HepG2 (cell line): Measurements from ENCODE around the gene RPS23. TPM values are rescaled to one million over a fixed set of nuclear protein-coding genes. Genes with fewer than 3 reads are reported as not detected.

Experiments
- ATAC-seq: fragments of 200-7000 bp; cut with Tn5 transposase; 3 replicates; pipeline ENCODE4 v1.9.1; 2020; ENCODE audit warnings: mild to moderate bottlenecking, moderate library complexity
- BruUV-seq: library from RNA; stranded (reverse); fragments of 400-500 nt; replicated peaks from 2 replicates; lab custom pipeline; 2021; lab: Mats Ljungman, UMichigan
- CTCF ChIA-PET: fragments of 300-600 bp; formaldehyde crosslinking; extraction: SDS; loops from one replicate; lab custom pipeline; 2021; ENCODE audit warnings: low total read pairs, inconsistent platforms, low intra/inter-chr PET ratio; lab: Yijun Ruan, JAX
- POLR2A ChIA-PET: fragments of 350-600 bp; sonication (Branson Sonifier 250); formaldehyde crosslinking; loops from one replicate; lab custom pipeline; 2020; ENCODE audit warnings: antibody characterized with exemption, inconsistent platforms; lab: Yijun Ruan, JAX
- DNase-seq: peaks from one replicate; pipeline ENCODE4 v3.0.0-alpha.2; 2015; ENCODE audit warnings: low spot score
- FAIRE-seq: peaks from 3 replicates; lab custom pipeline; 2011; peaks lifted over from hg19 to GRCh38; lab: Jason Lieb, UNC
- H2AFZ ChIP-seq: one replicate; pipeline ENCODE4 v1.6.1; 2011; ENCODE audit warnings: low read length, inconsistent platforms
- H3K27ac ChIP-seq: fragments of 300-600 bp; 3 replicates; pipeline ENCODE4 v1.8.0; 2011; ENCODE audit warnings: mixed run types, mild to moderate bottlenecking, mixed read lengths, low read length, inconsistent platforms; ENCODE audit not compliant: insufficient read depth; ENCODE audit errors: extremely low read length
- H3K27me3 ChIP-seq, 2 experiments: fragments of 200-600 bp in 1 of 2; 2 replicates in 1 of 2; 3 replicates in 1 of 2; pipeline versions ENCODE4 v1.6.0 to v1.8.0; 2011; ENCODE audit warnings: low read length in 2 of 2, mild to moderate bottlenecking in 2 of 2, moderate library complexity in 2 of 2, inconsistent platforms in 1 of 2; ENCODE audit not compliant: insufficient read depth in 2 of 2, control insufficient read depth in 1 of 2
- H3K36me3 ChIP-seq, 2 experiments: fragments of 200-600 bp in 1 of 2; replicated peaks in 1 of 2; 2 replicates in 1 of 2; 3 replicates in 1 of 2; pipeline versions ENCODE4 v1.5.1 to v1.8.0; 2011; ENCODE audit warnings: low read length in 2 of 2, inconsistent platforms in 1 of 2; ENCODE audit not compliant: insufficient read depth in 2 of 2, control insufficient read depth in 1 of 2
- H3K4me1 ChIP-seq: 2 replicates; pipeline ENCODE4 v1.5.1; 2012; ENCODE audit warnings: low read length, inconsistent platforms; ENCODE audit not compliant: insufficient read depth
- H3K4me2 ChIP-seq: 2 replicates; pipeline ENCODE4 v1.6.0; 2011; ENCODE audit warnings: low read depth, low read length, inconsistent platforms
- H3K4me3 ChIP-seq, 3 experiments: fragments of 200-600 bp in 1 of 3; sonication (generic), shearing (Covaris generic) in 1 of 3; replicated peaks in 1 of 3; 2 replicates each; pipeline ENCODE4 v1.5.1; 2011 to 2016; ENCODE audit warnings: low read length in 3 of 3, inconsistent platforms in 2 of 3, low read depth in 2 of 3, mild to moderate bottlenecking in 2 of 3, control low read depth in 1 of 3, mixed read lengths in 1 of 3; ENCODE audit not compliant: insufficient read depth in 1 of 3
- H3K79me2 ChIP-seq: one replicate; pipeline ENCODE4 v1.6.1; 2011; ENCODE audit warnings: low read length, inconsistent platforms; ENCODE audit not compliant: insufficient read depth
- H3K9ac ChIP-seq: 2 replicates; pipeline ENCODE4 v1.6.0; 2011; ENCODE audit warnings: mild to moderate bottlenecking, low read depth, low read length, inconsistent platforms; ENCODE audit not compliant: insufficient read depth
- H3K9me3 ChIP-seq: 2 replicates; pipeline ENCODE4 v1.5.1; 2012; ENCODE audit warnings: mild to moderate bottlenecking, low read length
- H4K20me1 ChIP-seq: 2 replicates; pipeline ENCODE4 v1.6.0; 2011; ENCODE audit warnings: inconsistent platforms, mild to moderate bottlenecking, low read length, moderate library complexity; ENCODE audit not compliant: insufficient read depth
- FOXA3 ChIP-seq: IDR thresholded peaks from 2 replicates; pipeline ENCODE4 v1.6.1; 2016; ENCODE audit warnings: missing genetic modification reagents, missing compliant biosample characterization
- PCBP1 ChIP-seq: fragments of 200-400 bp; formaldehyde crosslinking; IDR thresholded peaks from 2 replicates; pipeline ENCODE4 v1.6.1; 2017; ENCODE audit warnings: mild to moderate bottlenecking, low read depth, low read length, borderline replicate concordance
- RARA ChIP-seq: IDR thresholded peaks from 2 replicates; pipeline ENCODE4 v1.6.1; 2016; ENCODE audit warnings: missing genetic modification reagents, missing compliant biosample characterization
- RARG ChIP-seq: sonication (generic); formaldehyde crosslinking; IDR thresholded peaks from 2 replicates; pipeline ENCODE4 v1.4.0; 2020; ENCODE audit warnings: low read depth, mild to moderate bottlenecking, missing genetic modification reagents
- SIN3A ChIP-seq: IDR thresholded peaks from 2 replicates; pipeline ENCODE4 v1.6.1; 2011; ENCODE audit warnings: low read depth, mild to moderate bottlenecking, control low read depth, low read length, borderline replicate concordance
- SMAD3 ChIP-seq: sonication (generic); formaldehyde crosslinking; IDR thresholded peaks from 2 replicates; pipeline ENCODE4 v1.4.0; 2020; ENCODE audit warnings: missing genetic modification reagents
- SYNCRIP ChIP-seq: fragments of 200-400 bp; formaldehyde crosslinking; IDR thresholded peaks from 2 replicates; pipeline ENCODE4 v1.6.1; 2018; ENCODE audit warnings: mild to moderate bottlenecking, low read depth, low read length; ENCODE audit not compliant: insufficient read depth
- ZNF749 ChIP-seq: sonication (generic); formaldehyde crosslinking; IDR thresholded peaks from 2 replicates; pipeline ENCODE4 v1.8.0; 2022; ENCODE audit warnings: mild to moderate bottlenecking, missing genetic modification reagents, moderate library complexity, borderline replicate concordance
- ZSCAN20 ChIP-seq: sonication (generic); formaldehyde crosslinking; IDR thresholded peaks from 2 replicates; pipeline ENCODE4 v1.4.0; 2020; ENCODE audit warnings: missing genetic modification reagents, mild to moderate bottlenecking, borderline replicate concordance
- WGBS: methylation state at CpG from one replicate; pipeline ENCODE4 v1.1.6; 2017; ENCODE audit warnings: low lambda C conversion rate; 5-methylcytosine and 5-hydroxymethylcytosine counted together
- in situ Hi-C: cut with HindIII; loops from 2 replicates; pipeline ENCODE4 v1.10.0; 2017; ENCODE audit warnings: low pct_unique_long_range_greater_than_20kb; ENCODE audit not compliant: extremely low pct_ligation_motif_present
- intact Hi-C: fragments of 100-400 bp; cut with micrococcal nuclease; formaldehyde crosslinking; loops from one replicate; pipeline ENCODE4 v1.10.0; 2022; ENCODE audit not compliant: unreplicated experiment
- polyA plus RNA-seq, 8 experiments: library from polyadenylated mRNA; depleted of rRNA in 3 of 8; stranded (reverse) in 7 of 8; unstranded in 1 of 8; fragments of >200 nt; fragmentation: Illumina TruSeq in 4 of 8; extraction: Trizol in 4 of 8; gene quantifications; 2 replicates each; pipeline versions ENCODE4 v1.2.1 to v1.2.3, GENCODE V29; 2011 to 2016; ENCODE audit warnings: low read depth in 4 of 8, missing spikeins in 1 of 8, mixed read lengths in 1 of 8; ENCODE audit not compliant: insufficient read depth in 1 of 8
- total RNA-seq, 5 experiments: library from RNA; depleted of rRNA; stranded (reverse); fragments of >200 nt; fragmentation: Illumina TruSeq; extraction: Trizol; gene quantifications; 2 replicates each; pipeline ENCODE4 v1.2.3, GENCODE V29; 2016; ENCODE audit warnings: low read depth in 1 of 5
- TF ChIP-seq, protein P1 (sequence below): sonication (generic); formaldehyde crosslinking; IDR thresholded peaks from 2 replicates; pipeline ENCODE4 v1.4.0; 2020; ENCODE audit warnings: missing genetic modification reagents, mild to moderate bottlenecking, borderline replicate concordance
- TF ChIP-seq, protein P2 (sequence below): sonication (generic); formaldehyde crosslinking; IDR thresholded peaks from 2 replicates; pipeline ENCODE4 v1.4.0; 2020; ENCODE audit warnings: mild to moderate bottlenecking, missing genetic modification reagents
- TF ChIP-seq, protein P3 (sequence below): sonication (generic); formaldehyde crosslinking; IDR thresholded peaks from 2 replicates; pipeline ENCODE4 v1.4.0; 2020; ENCODE audit warnings: missing genetic modification reagents, mild to moderate bottlenecking, borderline replicate concordance

Gene RPS23
- total and polyA plus RNA-seq, 2 of the 13 experiments (the other 11 are each of a cell fraction or from before 2014, with no cell fraction given), result 3,088 to 3,235 TPM

DNA sequence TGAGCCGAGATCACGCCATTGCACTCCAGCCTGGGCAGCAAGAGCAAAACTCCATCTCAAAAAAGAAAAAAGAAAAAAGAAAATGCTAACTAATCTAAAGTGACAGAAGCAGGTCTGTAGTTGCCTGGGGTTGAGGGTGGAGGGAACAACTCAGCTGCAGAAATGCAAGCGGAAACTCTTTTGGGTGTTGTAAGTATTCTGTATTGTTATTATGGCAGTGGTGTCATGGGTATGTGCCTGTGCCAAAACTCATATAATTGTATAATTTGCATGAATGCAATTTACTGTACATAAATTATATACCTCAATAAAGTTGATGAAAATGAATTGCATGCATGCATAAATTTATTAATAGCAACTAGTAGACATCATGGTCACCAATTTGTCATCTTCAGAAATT is 23.0 kb upstream of the RPS23 start:
- FAIRE-seq (no peak), ATAC-seq (no peak), DNase-seq (no peak)
- Histone ChIP-seq H3K4me2 (no peak overlapping the region), H3K79me2 (no peaks in the 10 kb centered on the region), H3K9me3 (no peaks in the 10 kb centered on the region), H3K27ac (no peak overlapping the region), H4K20me1 (no peaks in the 10 kb centered on the region), H3K9ac (no peak overlapping the region), H3K4me3 (no peak overlapping the region), H3K36me3 (no peaks in the 10 kb centered on the region), H3K27me3 (no peaks in the 10 kb centered on the region), H2AFZ (no peak overlapping the region), H3K4me1 (no peaks in the 10 kb centered on the region)
- in situ Hi-C loops (no loop called here), intact Hi-C loops (no loop called here)
- POLR2A ChIA-PET, result no interaction called here
- CTCF ChIA-PET, result no interaction called here
- BruUV-seq, result no TSS peak
- 95% methylated on average over 3 of the region's 3 CpGs for WGBS
- TF ChIP-seq ZSCAN20 (CRISPR knock-in tag) (no peak), SMAD3 (no peak), SIN3A (no peak), PCBP1 (no peak), FOXA3 (CRISPR knock-in tag) (no peak), RARA (CRISPR knock-in tag) (no peak), RARG (no peak), SYNCRIP (no peak), ZNF749 (CRISPR knock-in tag) (no peak)
- TF ChIP-seq, protein P1, sequence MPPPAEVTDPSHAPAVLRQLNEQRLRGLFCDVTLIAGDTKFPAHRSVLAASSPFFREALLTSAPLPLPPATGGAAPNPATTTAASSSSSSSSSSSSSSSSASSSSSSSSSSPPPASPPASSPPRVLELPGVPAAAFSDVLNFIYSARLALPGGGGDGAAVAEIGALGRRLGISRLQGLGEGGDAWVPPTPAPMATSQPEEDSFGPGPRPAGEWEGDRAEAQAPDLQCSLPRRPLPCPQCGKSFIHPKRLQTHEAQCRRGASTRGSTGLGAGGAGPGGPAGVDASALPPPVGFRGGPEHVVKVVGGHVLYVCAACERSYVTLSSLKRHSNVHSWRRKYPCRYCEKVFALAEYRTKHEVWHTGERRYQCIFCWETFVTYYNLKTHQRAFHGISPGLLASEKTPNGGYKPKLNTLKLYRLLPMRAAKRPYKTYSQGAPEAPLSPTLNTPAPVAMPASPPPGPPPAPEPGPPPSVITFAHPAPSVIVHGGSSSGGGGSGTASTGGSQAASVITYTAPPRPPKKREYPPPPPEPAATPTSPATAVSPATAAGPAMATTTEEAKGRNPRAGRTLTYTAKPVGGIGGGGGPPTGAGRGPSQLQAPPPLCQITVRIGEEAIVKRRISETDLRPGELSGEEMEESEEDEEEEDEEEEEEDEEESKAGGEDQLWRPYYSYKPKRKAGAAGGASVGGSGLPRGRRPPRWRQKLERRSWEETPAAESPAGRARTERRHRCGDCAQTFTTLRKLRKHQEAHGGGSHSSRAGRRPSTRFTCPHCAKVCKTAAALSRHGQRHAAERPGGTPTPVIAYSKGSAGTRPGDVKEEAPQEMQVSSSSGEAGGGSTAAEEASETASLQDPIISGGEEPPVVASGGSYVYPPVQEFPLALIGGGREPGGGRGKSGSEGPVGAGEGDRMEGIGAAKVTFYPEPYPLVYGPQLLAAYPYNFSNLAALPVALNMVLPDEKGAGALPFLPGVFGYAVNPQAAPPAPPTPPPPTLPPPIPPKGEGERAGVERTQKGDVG (CRISPR knock-in tag), result no peak
- TF ChIP-seq, protein P2, sequence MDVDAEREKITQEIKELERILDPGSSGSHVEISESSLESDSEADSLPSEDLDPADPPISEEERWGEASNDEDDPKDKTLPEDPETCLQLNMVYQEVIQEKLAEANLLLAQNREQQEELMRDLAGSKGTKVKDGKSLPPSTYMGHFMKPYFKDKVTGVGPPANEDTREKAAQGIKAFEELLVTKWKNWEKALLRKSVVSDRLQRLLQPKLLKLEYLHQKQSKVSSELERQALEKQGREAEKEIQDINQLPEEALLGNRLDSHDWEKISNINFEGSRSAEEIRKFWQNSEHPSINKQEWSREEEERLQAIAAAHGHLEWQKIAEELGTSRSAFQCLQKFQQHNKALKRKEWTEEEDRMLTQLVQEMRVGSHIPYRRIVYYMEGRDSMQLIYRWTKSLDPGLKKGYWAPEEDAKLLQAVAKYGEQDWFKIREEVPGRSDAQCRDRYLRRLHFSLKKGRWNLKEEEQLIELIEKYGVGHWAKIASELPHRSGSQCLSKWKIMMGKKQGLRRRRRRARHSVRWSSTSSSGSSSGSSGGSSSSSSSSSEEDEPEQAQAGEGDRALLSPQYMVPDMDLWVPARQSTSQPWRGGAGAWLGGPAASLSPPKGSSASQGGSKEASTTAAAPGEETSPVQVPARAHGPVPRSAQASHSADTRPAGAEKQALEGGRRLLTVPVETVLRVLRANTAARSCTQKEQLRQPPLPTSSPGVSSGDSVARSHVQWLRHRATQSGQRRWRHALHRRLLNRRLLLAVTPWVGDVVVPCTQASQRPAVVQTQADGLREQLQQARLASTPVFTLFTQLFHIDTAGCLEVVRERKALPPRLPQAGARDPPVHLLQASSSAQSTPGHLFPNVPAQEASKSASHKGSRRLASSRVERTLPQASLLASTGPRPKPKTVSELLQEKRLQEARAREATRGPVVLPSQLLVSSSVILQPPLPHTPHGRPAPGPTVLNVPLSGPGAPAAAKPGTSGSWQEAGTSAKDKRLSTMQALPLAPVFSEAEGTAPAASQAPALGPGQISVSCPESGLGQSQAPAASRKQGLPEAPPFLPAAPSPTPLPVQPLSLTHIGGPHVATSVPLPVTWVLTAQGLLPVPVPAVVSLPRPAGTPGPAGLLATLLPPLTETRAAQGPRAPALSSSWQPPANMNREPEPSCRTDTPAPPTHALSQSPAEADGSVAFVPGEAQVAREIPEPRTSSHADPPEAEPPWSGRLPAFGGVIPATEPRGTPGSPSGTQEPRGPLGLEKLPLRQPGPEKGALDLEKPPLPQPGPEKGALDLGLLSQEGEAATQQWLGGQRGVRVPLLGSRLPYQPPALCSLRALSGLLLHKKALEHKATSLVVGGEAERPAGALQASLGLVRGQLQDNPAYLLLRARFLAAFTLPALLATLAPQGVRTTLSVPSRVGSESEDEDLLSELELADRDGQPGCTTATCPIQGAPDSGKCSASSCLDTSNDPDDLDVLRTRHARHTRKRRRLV (CRISPR knock-in tag), result no peak
- TF ChIP-seq, protein P3, sequence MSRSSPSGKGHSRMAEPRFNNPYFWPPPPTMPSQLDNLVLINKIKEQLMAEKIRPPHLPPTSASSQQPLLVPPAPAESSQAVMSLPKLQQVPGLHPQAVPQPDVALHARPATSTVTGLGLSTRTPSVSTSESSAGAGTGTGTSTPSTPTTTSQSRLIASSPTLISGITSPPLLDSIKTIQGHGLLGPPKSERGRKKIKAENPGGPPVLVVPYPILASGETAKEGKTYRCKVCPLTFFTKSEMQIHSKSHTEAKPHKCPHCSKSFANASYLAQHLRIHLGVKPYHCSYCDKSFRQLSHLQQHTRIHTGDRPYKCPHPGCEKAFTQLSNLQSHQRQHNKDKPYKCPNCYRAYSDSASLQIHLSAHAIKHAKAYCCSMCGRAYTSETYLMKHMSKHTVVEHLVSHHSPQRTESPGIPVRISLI (CRISPR knock-in tag), result no peak
